ENCODE measurements around the gene ARHGEF3. TPM values are rescaled to one million over a fixed set of nuclear protein-coding genes. Genes with fewer than 3 reads are reported as not detected.
"Not testable (repeated sequence)": the region's sequence is repeated elsewhere in the genome, so short reads cannot be mapped to it uniquely, and the experiment has no call there.

The ARHGEF3 gene
- polyA plus RNA-seq, 1 donor from 2014 or later = 4.1 TPM

GRCh38 chr3:56759532-56759931 lies 42.2 kb downstream of the ARHGEF3 start:
- TF ChIP-seq MXI1 (conservative IDR thresholded peaks at IDR 0.05; ENCODE audit: poor library complexity, severe bottlenecking) = no peak
- no peak for TF ChIP-seq CTCF (IDR thresholded peaks at IDR 0.05; ENCODE audit: poor library complexity, severe bottlenecking)
- no peak for TF ChIP-seq REST (IDR thresholded peaks at IDR 0.05; ENCODE audit: borderline replicate concordance)
- no peak for TF ChIP-seq EP300 (conservative IDR thresholded peaks at IDR 0.05; ENCODE audit: poor library complexity, severe bottlenecking)
- TF ChIP-seq TAF1 (IDR thresholded peaks at IDR 0.05; ENCODE audit: low read depth) = no peak
- TF ChIP-seq RAD21 (conservative IDR thresholded peaks at IDR 0.05) = no peak
- TF ChIP-seq EZH2 (IDR thresholded peaks at IDR 0.05; ENCODE audit: borderline replicate concordance, insufficient read depth, low read length, poor library complexity, severe bottlenecking) = no peak
- no peaks in the 10 kb centered on the region for H3F3A ChIP-seq (ENCODE audit: insufficient read depth, low read length, poor library complexity, severe bottlenecking)
- no peak overlapping the region for H3K9ac ChIP-seq (ENCODE audit: low read length)
- H3K27me3 ChIP-seq (ENCODE audit: insufficient read depth, low read depth, low read length) = no peaks in the 10 kb centered on the region
- H3K4me2 ChIP-seq (ENCODE audit: low read length) = no peak overlapping the region
- no peak overlapping the region for H3K4me3 ChIP-seq (ENCODE audit: low read length)
- H3K9me3 ChIP-seq (ENCODE audit: low read length) = no peaks in the 10 kb centered on the region
- H4K20me1 ChIP-seq (ENCODE audit: insufficient read depth) = no peaks in the 10 kb centered on the region
- no peak overlapping the region for H2AFZ ChIP-seq (ENCODE audit: low read depth, low read length)
- H3K27ac ChIP-seq (ENCODE audit: low read length) = no peak overlapping the region
- no peaks in the 10 kb centered on the region for H3K79me2 ChIP-seq (replicated peaks; ENCODE audit: insufficient read depth, low read length)
- H3K9me2 ChIP-seq (ENCODE audit: insufficient read depth, low read length) = no peaks in the 10 kb centered on the region
- no peaks in the 10 kb centered on the region for H3K36me3 ChIP-seq (ENCODE audit: insufficient read depth, low read length)

- no peaks in the 10 kb centered on the region for H3K27me3 ChIP-seq (ENCODE audit: insufficient read depth, low read depth, low read length)
- H3K4me2 ChIP-seq (ENCODE audit: low read length) = no peak overlapping the region
- H3K36me3 ChIP-seq (ENCODE audit: insufficient read depth, low read length) = no peaks in the 10 kb centered on the region
- no peaks in the 10 kb centered on the region for H4K20me1 ChIP-seq (ENCODE audit: insufficient read depth)
- TF ChIP-seq RAD21 (conservative IDR thresholded peaks at IDR 0.05) (no peak), MXI1 (conservative IDR thresholded peaks at IDR 0.05; ENCODE audit: poor library complexity, severe bottlenecking) (no peak), EZH2 (IDR thresholded peaks at IDR 0.05; ENCODE audit: borderline replicate concordance, insufficient read depth, low read length, poor library complexity, severe bottlenecking) (no peak), REST (IDR thresholded peaks at IDR 0.05; ENCODE audit: borderline replicate concordance) (no peak), EP300 (conservative IDR thresholded peaks at IDR 0.05; ENCODE audit: poor library complexity, severe bottlenecking) (no peak), SMC3 (conservative IDR thresholded peaks at IDR 0.05; ENCODE audit: poor library complexity) (no peak), TAF1 (IDR thresholded peaks at IDR 0.05; ENCODE audit: low read depth) (no peak), CTCF (IDR thresholded peaks at IDR 0.05; ENCODE audit: poor library complexity, severe bottlenecking) (no peak), POLR2AphosphoS5 (IDR thresholded peaks at IDR 0.05) (no peak)
- no peak overlapping the region for H2AFZ ChIP-seq (ENCODE audit: low read depth, low read length)
- H3K9ac ChIP-seq (ENCODE audit: low read length) = no peak overlapping the region
- no peaks in the 10 kb centered on the region for H3K79me2 ChIP-seq (replicated peaks; ENCODE audit: insufficient read depth, low read length)
- H3K9me3 ChIP-seq (ENCODE audit: low read length) = no peaks in the 10 kb centered on the region
- no peak overlapping the region for H3K4me3 ChIP-seq (ENCODE audit: low read length)
- H3K9me2 ChIP-seq (ENCODE audit: insufficient read depth, low read length) = no peaks in the 10 kb centered on the region
- no peak overlapping the region for H3K27ac ChIP-seq (ENCODE audit: low read length)
- no peaks in the 10 kb centered on the region for H3F3A ChIP-seq (ENCODE audit: insufficient read depth, low read length, poor library complexity, severe bottlenecking)
Observed at GRCh38 chr3:56758539-56758981, 43.2 kb downstream of the ARHGEF3 start.

DNA sequence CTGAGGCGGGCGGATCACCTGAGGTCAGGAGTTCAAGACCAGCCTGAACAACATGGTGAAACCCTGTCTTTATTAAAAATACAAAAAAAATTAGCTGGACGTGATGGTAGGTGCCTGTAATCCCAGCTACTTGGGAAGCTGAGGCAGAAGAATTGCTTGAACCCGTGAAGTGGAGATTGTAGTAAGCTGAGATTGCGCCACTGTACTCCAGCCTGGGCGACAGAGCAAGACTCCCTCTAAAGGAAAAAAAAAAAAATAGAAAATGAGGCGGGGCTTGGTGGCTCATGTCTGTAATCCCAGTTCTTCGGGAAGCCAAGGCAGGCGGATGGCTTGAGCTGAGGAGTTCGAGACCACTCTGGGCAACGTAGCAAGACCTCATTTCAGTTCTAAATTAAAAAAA lies 43.7 kb downstream of the ARHGEF3 start:
- not testable (repeated sequence) for H4K20me1 ChIP-seq (ENCODE audit: insufficient read depth); H3K4me3 ChIP-seq (ENCODE audit: low read length); H3K9me2 ChIP-seq (ENCODE audit: insufficient read depth, low read length); H3K79me2 ChIP-seq (replicated peaks; ENCODE audit: insufficient read depth, low read length); H3K9me3 ChIP-seq (ENCODE audit: low read length); H3K27me3 ChIP-seq (ENCODE audit: insufficient read depth, low read depth, low read length); H3K4me2 ChIP-seq (ENCODE audit: low read length); H3K27ac ChIP-seq (ENCODE audit: low read length); H2AFZ ChIP-seq (ENCODE audit: low read depth, low read length); H3K9ac ChIP-seq (ENCODE audit: low read length); H3K36me3 ChIP-seq (ENCODE audit: insufficient read depth, low read length); H3F3A ChIP-seq (ENCODE audit: insufficient read depth, low read length, poor library complexity, severe bottlenecking)
